Mesenteric fat pad (tissue), 1 donor: Measurements from ENCODE around the gene PDE3B. TPM values are rescaled to one million over a fixed set of nuclear protein-coding genes. Genes with fewer than 3 reads are reported as not detected.
"Not testable (repeated sequence)": the region's sequence is repeated elsewhere in the genome, so short reads cannot be mapped to it uniquely, and the experiment has no call there.

ENCODE experiments used
- DNase-seq: peaks from one replicate; pipeline ENCODE4 v3.0.0-alpha.2; 2020; ENCODE audit warnings: low spot score
- total RNA-seq: library from RNA; stranded (reverse); fragmentation: NEBNext Ultra II Directional; extraction: Animal tissue kit (Norgen Biotek cat#: 25700); gene quantifications from one replicate; pipeline ENCODE4 v1.2.1, GENCODE V29; 2021
- donor health status: DM: yes; HTN: yes; CAD: no.

The PDE3B gene
- total RNA-seq, 1 donor from 2014 or later: 71.5 TPM

GRCh38 chr11:14742849-14743559, 99.4 kb downstream of the PDE3B start:
- DNase-seq: no peak

- DNase-seq: not testable (repeated sequence)
Observed at GRCh38 chr11:14743667-14744066, 100.1 kb downstream of the PDE3B start.

GRCh38 chr11:14746857-14747395, 103.3 kb downstream of the PDE3B start:
- no peak for DNase-seq

GRCh38 chr11:14748090-14748489, 104.5 kb downstream of the PDE3B start:
- DNase-seq: no peak

GRCh38 chr11:14750911-14751310, 107.3 kb downstream of the PDE3B start:
- DNase-seq: no peak

- no peak for DNase-seq
Observed at GRCh38 chr11:14751975-14752407, 108.4 kb downstream of the PDE3B start.

GRCh38 chr11:14755140-14755539, 111.5 kb downstream of the PDE3B start:
- no peak for DNase-seq

GRCh38 chr11:14756349-14756748, 112.7 kb downstream of the PDE3B start:
- no peak for DNase-seq

GRCh38 chr11:14759300-14760012, 115.9 kb downstream of the PDE3B start:
- not testable (repeated sequence) for DNase-seq

GRCh38 chr11:14764179-14764578, 120.6 kb downstream of the PDE3B start:
- DNase-seq: no peak

- no peak for DNase-seq
Observed at GRCh38 chr11:14764579-14765527, 121.2 kb downstream of the PDE3B start.

GRCh38 chr11:14766585-14766984, 123.0 kb downstream of the PDE3B start:
- DNase-seq: no peak

- no peak for DNase-seq
Observed at GRCh38 chr11:14768526-14769188, 125.1 kb downstream of the PDE3B start.

GRCh38 chr11:14773755-14774154, 130.2 kb downstream of the PDE3B start:
- no peak for DNase-seq

GRCh38 chr11:14774721-14775120, 131.1 kb downstream of the PDE3B start:
- no peak for DNase-seq

GRCh38 chr11:14775897-14776296, 132.3 kb downstream of the PDE3B start:
- no peak for DNase-seq

- DNase-seq: not testable (repeated sequence)
Observed at GRCh38 chr11:14778460-14778859, 134.9 kb downstream of the PDE3B start.

GRCh38 chr11:14783788-14784187, 140.2 kb downstream of the PDE3B start:
- no peak for DNase-seq

GRCh38 chr11:14784230-14784629, 140.6 kb downstream of the PDE3B start:
- DNase-seq: no peak

GRCh38 chr11:14789879-14790484, 146.4 kb downstream of the PDE3B start:
- DNase-seq: no peak
